HG03442 (cell line): Measurements from ENCODE around the gene CPLX1.

Source experiments
- ATAC-seq: cut with Tn5 transposase; IDR thresholded peaks from one replicate; pipeline ENCODE4 v1.9.1; 2021; ENCODE audit warnings: mild to moderate bottlenecking, moderate library complexity; ENCODE audit not compliant: unreplicated experiment

Gene CPLX1

GRCh38 chr4:793941-794621 is 31.8 kb downstream of the CPLX1 start:
- ATAC-seq: no peak

GRCh38 chr4:793093-793861 is 32.7 kb downstream of the CPLX1 start:
- no peak for ATAC-seq

- ATAC-seq: no peak
Measured at GRCh38 chr4:792626-793092, 33.3 kb downstream of the CPLX1 start.

- no peak for ATAC-seq
Measured at GRCh38 chr4:791898-792625, 33.9 kb downstream of the CPLX1 start.

- no peak for ATAC-seq
Measured at GRCh38 chr4:791252-791897, 34.6 kb downstream of the CPLX1 start.

- no peak for ATAC-seq
Measured at GRCh38 chr4:790466-790820, 35.5 kb downstream of the CPLX1 start.

GRCh38 chr4:789571-790465 is 36.1 kb downstream of the CPLX1 start:
- no peak for ATAC-seq

GRCh38 chr4:788636-789297 is 37.2 kb downstream of the CPLX1 start:
- ATAC-seq: no peak

GRCh38 chr4:788006-788635 is 37.8 kb downstream of the CPLX1 start:
- ATAC-seq: no peak

- ATAC-seq: no peak
Measured at GRCh38 chr4:787561-787981, 38.4 kb downstream of the CPLX1 start.

- no peak for ATAC-seq
Measured at GRCh38 chr4:786861-787300, 39.0 kb downstream of the CPLX1 start.

GRCh38 chr4:786074-786741 is 39.7 kb downstream of the CPLX1 start:
- ATAC-seq: no peak

GRCh38 chr4:785332-786073 is 40.4 kb downstream of the CPLX1 start:
- ATAC-seq: no peak

- ATAC-seq: no peak
Measured at GRCh38 chr4:784401-785331, 41.3 kb downstream of the CPLX1 start.

- peak; percentile 94 for ATAC-seq
Measured at GRCh38 chr4:781493-782216, 44.3 kb downstream of the CPLX1 start.
